Tibial nerve (tissue), 4 donors: ENCODE measurements around the gene EFCAB14. TPM values are rescaled to one million over a fixed set of nuclear protein-coding genes. Genes with fewer than 3 reads are reported as not detected.
"Not testable (repeated sequence)": the region's sequence is repeated elsewhere in the genome, so short reads cannot be mapped to it uniquely, and the experiment has no call there.

Source experiments
- DNase-seq, 2 donors: peaks; one replicate each; pipeline ENCODE4 v3.0.0-alpha.2; 2019; ENCODE audit warnings: low spot score in 2 of 2
- H3K27ac ChIP-seq, 4 donors: fragments of 200-600 bp; sonication (generic) in 3 of 4; one replicate each; pipeline ENCODE4 v1.5.1; 2017 to 2019; ENCODE audit warnings: mild to moderate bottlenecking in 1 of 4
- H3K27me3 ChIP-seq, 2 donors: fragments of 200-600 bp; sonication (generic) in 1 of 2; one replicate each; pipeline versions ENCODE4 v1.5.1 to v1.6.0; 2017 to 2019
- H3K36me3 ChIP-seq, 3 donors: fragments of 200-600 bp; sonication (generic); one replicate each; pipeline ENCODE4 v1.5.1; 2018 to 2019
- H3K4me1 ChIP-seq, 4 donors: fragments of 200-600 bp; sonication (generic) in 3 of 4; one replicate each; pipeline ENCODE4 v1.5.1; 2017 to 2019
- H3K4me3 ChIP-seq, 4 donors: fragments of 200-600 bp; sonication (generic) in 3 of 4; one replicate each; pipeline ENCODE4 v1.5.1; 2017 to 2019; ENCODE audit warnings: mild to moderate bottlenecking in 1 of 4, moderate library complexity in 1 of 4
- H3K9me3 ChIP-seq, 4 donors: fragments of 200-600 bp; sonication (generic) in 3 of 4; one replicate each; pipeline ENCODE4 v1.5.1; 2017 to 2019
- EP300 ChIP-seq, 2 donors: sonication (generic); formaldehyde crosslinking; IDR thresholded peaks; one replicate each; pipeline ENCODE4 v1.6.1; 2017; ENCODE audit warnings: antibody characterized with exemption in 2 of 2, mild to moderate bottlenecking in 1 of 2
- POLR2A ChIP-seq, 2 donors: fragments of 450-650 bp; IDR thresholded peaks; one replicate each; pipeline ENCODE4 v1.6.1; 2017; ENCODE audit warnings: antibody characterized with exemption in 2 of 2, mild to moderate bottlenecking in 2 of 2, moderate library complexity in 2 of 2
- WGBS, 2 donors: methylation state at CpG; one replicate each; pipeline ENCODE4 v1.1.5; 2018; 5-methylcytosine and 5-hydroxymethylcytosine counted together
- total RNA-seq, 4 donors: library from RNA; depleted of rRNA; stranded (reverse); fragments of >200 nt; gene quantifications; one replicate each; pipeline ENCODE4 v1.1.0, GENCODE V29; 2016
- TF ChIP-seq, protein P1 (sequence below), 5 experiments: fragments of 200-600 bp in 3 of 5; fragments of 450-650 bp in 2 of 5; sonication (generic) in 3 of 5; IDR thresholded peaks; one replicate each; pipeline ENCODE4 v1.5.1; 2016 to 2019; ENCODE audit warnings: antibody characterized with exemption in 5 of 5, mild to moderate bottlenecking in 3 of 5, moderate library complexity in 2 of 5

Gene EFCAB14
- total RNA-seq, 4 donors from 2014 or later, result 81.0 to 106 (median 97.0) TPM

DNA sequence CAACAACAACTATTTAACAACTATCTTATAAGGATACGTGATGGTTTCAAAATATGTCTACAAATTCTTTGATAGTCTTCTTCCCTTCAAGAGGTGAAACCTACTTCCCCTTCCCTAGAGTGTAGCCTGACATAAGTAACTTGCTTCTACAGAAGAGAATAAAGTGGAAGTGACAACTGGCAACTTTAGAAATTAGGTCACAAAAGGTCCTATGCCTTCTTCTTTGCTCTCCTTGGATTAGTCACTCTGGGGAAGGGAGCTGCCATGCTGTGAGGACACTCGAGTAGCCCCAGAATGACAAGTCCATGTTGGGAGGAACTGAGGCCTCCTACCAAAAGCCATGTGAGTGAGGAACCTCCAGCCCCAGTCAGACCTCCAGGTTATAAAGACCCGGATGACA, 19.2 kb downstream of the EFCAB14 start:
- no peak for DNase-seq
- no peak for TF ChIP-seq EP300 (IDR thresholded peaks at IDR 0.05)
- TF ChIP-seq POLR2A (IDR thresholded peaks at IDR 0.05), result no peak
- TF ChIP-seq, protein P1, sequence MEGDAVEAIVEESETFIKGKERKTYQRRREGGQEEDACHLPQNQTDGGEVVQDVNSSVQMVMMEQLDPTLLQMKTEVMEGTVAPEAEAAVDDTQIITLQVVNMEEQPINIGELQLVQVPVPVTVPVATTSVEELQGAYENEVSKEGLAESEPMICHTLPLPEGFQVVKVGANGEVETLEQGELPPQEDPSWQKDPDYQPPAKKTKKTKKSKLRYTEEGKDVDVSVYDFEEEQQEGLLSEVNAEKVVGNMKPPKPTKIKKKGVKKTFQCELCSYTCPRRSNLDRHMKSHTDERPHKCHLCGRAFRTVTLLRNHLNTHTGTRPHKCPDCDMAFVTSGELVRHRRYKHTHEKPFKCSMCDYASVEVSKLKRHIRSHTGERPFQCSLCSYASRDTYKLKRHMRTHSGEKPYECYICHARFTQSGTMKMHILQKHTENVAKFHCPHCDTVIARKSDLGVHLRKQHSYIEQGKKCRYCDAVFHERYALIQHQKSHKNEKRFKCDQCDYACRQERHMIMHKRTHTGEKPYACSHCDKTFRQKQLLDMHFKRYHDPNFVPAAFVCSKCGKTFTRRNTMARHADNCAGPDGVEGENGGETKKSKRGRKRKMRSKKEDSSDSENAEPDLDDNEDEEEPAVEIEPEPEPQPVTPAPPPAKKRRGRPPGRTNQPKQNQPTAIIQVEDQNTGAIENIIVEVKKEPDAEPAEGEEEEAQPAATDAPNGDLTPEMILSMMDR (IDR thresholded peaks at IDR 0.05), result no peak
- 63 to 73% methylated on average over 3 of the region's 3 CpGs for WGBS, 2 donors
- H3K9me3 ChIP-seq, result no peaks in the 10 kb centered on the region
- H3K27ac ChIP-seq, result no peak overlapping the region
- no peak overlapping the region for H3K4me3 ChIP-seq
- no peaks in the 10 kb centered on the region for H3K4me1 ChIP-seq
- H3K27me3 ChIP-seq, result no peaks in the 10 kb centered on the region
- peaks cover 0 to 69% (median 5%) of the 10 kb centered on the region in 3 donors for H3K36me3 ChIP-seq

DNA sequence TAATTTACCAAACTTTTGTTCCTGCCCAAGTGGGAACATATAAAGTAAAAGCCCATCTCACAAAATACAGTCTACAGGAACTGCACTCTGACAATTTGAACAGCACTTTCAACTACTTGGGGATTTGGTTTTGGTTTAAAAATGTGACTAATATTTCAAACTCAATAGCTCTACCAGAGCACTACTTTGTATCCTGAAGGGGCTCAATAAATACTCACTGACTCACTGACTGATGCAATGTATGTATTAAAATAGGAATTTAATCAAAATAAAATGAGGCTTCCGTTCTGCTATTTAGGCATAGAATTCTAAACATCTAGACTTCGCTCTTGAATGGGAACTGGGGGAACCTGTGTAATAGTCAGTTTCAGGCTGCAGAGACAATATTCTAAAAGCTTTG, 21.9 kb downstream of the EFCAB14 start:
- 94 to 95% methylated on average over 2 of the region's 2 CpGs for WGBS, 2 donors
- H3K9me3 ChIP-seq, result no peaks in the 10 kb centered on the region
- TF ChIP-seq, protein P1 (IDR thresholded peaks at IDR 0.05), result no peak
- TF ChIP-seq POLR2A (IDR thresholded peaks at IDR 0.05) (no peak), EP300 (IDR thresholded peaks at IDR 0.05) (no peak)
- peaks cover 0 to 3% (median 0%) of the 10 kb centered on the region in 4 donors for H3K4me1 ChIP-seq
- peaks cover 2 to 49% (median 5%) of the 10 kb centered on the region in 3 donors for H3K36me3 ChIP-seq
- H3K4me3 ChIP-seq, result no peak overlapping the region
- no peak for DNase-seq
- H3K27me3 ChIP-seq, result no peaks in the 10 kb centered on the region
- H3K27ac ChIP-seq, result no peak overlapping the region

DNA sequence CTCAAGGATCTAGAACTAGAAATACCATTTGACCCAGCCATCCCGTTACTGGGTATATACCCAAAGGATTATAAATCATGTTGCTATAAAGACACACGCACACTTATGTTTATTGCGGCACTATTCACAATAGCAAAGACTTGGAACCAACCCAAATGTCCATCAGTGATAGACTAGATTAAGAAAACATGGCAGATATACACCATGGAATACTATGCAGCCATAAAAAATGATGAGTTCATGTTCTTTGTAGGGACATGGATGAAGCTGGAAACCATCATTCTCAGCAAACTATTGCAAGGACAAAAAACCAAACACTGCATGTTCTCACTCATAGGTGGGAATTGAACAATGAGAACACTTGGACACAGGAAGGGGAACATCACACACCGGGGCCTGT, 24.2 kb downstream of the EFCAB14 start:
- not testable (repeated sequence) for DNase-seq, H3K27me3 ChIP-seq, H3K4me1 ChIP-seq, H3K9me3 ChIP-seq, H3K4me3 ChIP-seq, H3K27ac ChIP-seq
- WGBS, 2 donors, result 96 to 99% methylated on average over 4 of the region's 4 CpGs
- H3K36me3 ChIP-seq, result peaks cover 2 to 63% (median 17%) of the 10 kb centered on the region in 3 donors

DNA sequence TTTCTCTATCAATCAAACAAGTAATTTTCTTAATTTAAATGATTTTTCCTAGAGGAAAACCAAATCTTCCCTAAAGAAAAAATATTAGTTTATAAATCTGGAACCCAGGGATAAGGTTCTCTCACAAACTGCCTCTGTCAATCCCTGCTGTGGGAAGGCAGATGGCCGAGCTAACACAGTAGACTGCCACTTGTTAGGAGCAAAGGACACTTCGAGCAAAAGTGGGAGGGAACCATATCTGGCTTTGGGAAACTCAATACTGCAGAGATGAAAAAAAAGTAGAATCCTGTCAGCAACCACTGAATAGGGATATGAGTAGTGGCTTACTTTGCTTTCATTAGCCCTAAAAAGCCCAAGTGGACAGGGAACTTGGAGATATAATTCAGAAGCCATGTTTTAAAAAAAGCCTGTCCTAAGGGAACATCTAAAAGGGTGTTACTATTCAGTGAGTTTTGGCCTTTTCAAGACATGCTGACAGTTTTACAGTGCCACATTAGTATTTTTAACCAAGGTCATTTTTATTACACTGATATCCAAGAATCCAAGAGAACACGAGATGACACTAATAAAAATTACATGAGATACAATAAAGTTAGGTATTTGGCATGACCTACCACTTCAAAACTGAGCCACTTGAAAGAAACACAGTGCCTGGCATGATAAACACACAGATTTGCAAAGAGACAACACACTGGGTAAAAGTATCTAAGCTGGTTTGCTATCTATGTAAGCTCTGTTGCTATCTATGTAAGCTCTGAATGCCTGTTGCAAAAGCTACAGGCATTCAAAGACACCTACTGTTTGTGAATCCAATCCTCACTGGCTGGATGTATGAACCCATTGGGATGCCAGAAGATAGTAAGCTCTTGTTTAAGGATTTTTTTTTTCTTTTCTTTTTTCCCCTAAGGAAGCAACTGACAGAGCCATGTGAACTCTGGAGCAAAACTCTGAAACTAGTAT, 25.8 kb downstream of the EFCAB14 start:
- Histone ChIP-seq H3K9me3 (no peaks in the 10 kb centered on the region), H3K27me3 (no peaks in the 10 kb centered on the region), H3K4me1 (peaks cover 0 to 4% (median 0%) of the 10 kb centered on the region in 4 donors), H3K4me3 (no peak overlapping the region), H3K36me3 (peaks cover 2 to 71% (median 25%) of the 10 kb centered on the region in 3 donors), H3K27ac (no peak overlapping the region)
- DNase-seq, result no peak
- TF ChIP-seq EP300 (IDR thresholded peaks at IDR 0.05) (no peak), POLR2A (IDR thresholded peaks at IDR 0.05) (no peak)
- TF ChIP-seq, protein P1 (IDR thresholded peaks at IDR 0.05), result no peak
- WGBS, 2 donors, result 46 to 58% methylated on average over 3 of the region's 3 CpGs

DNA sequence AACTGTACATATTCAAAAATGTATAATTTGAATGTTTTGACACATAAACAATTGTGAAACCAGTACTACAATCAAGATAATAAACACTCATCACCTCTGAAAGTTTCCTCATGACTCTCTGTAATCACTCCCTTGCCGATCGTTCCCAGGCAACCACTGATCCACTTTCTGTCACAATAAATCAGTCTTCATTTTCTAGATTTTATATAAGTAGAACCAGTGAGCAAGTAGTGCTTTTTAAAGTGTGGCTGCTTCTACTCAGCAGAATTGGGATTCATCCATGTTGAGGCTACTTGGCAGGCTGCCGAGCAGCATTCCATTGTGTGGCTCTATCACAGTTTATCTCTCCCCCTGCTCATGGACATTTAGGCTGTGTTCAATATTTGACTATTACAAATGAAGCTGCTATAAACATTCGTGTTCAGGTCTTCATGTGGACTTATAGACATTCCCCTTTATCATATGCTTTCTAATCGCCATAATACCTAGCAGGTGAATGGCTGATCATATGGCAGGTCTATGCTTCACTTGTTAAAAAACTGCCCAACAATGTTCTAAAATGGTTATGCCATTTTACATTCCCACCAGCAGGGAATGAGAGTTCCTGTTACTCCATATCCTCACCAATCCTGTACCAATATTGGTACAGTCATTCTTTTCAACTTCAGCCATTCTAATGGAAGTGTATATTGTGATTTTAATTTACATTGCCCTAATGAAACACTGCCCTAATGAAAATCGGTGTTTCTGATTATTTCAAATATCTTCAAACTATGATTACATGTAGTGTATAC, 26.7 kb downstream of the EFCAB14 start:
- no peaks in the 10 kb centered on the region for H3K9me3 ChIP-seq
- no peak for DNase-seq
- 78 to 79% methylated on average over 6 of the region's 6 CpGs for WGBS, 2 donors
- peaks cover 2 to 71% (median 25%) of the 10 kb centered on the region in 3 donors for H3K36me3 ChIP-seq
- H3K4me3 ChIP-seq, result no peak overlapping the region
- TF ChIP-seq POLR2A (IDR thresholded peaks at IDR 0.05) (no peak), EP300 (IDR thresholded peaks at IDR 0.05) (no peak)
- TF ChIP-seq, protein P1 (IDR thresholded peaks at IDR 0.05), result no peak
- no peaks in the 10 kb centered on the region for H3K27me3 ChIP-seq
- H3K4me1 ChIP-seq, result peaks cover 0 to 13% (median 0%) of the 10 kb centered on the region in 4 donors
- no peak overlapping the region for H3K27ac ChIP-seq
